Body of pancreas (tissue), 4 donors: ENCODE measurements around the gene ANKRD10. TPM values are rescaled to one million over a fixed set of nuclear protein-coding genes. Genes with fewer than 3 reads are reported as not detected.

ENCODE experiments used
- ATAC-seq: fragments of 150-250 bp; one replicate; pipeline ENCODE4 v1.9.1; 2016
- DNase-seq, 4 donors: peaks; one replicate each; pipeline ENCODE4 v3.0.0-alpha.2; 2019
- H3K27ac ChIP-seq, 4 donors: fragments of 200-600 bp; sonication (generic); 1 replicate in 3 of 4; 2 replicates in 1 of 4; pipeline versions ENCODE4 v1.5.1 to v1.6.1; 2016 to 2019; ENCODE audit warnings: mild to moderate bottlenecking in 1 of 4, mixed read lengths in 1 of 4, moderate library complexity in 1 of 4
- H3K27me3 ChIP-seq, 2 donors: fragments of 200-600 bp; sonication (generic); one replicate each; pipeline ENCODE4 v1.6.0; 2016; ENCODE audit warnings: mild to moderate bottlenecking in 1 of 2
- H3K36me3 ChIP-seq, 2 donors: fragments of 200-600 bp; sonication (generic); replicated peaks in 1 of 2; 2 replicates each; pipeline ENCODE4 v1.5.1; 2016; ENCODE audit warnings: low read depth in 2 of 2; ENCODE audit not compliant: insufficient read depth in 1 of 2
- H3K4me1 ChIP-seq: fragments of 200-600 bp; sonication (generic); one replicate; pipeline ENCODE4 v1.6.0; 2016
- H3K4me3 ChIP-seq, 2 donors: fragments of 200-600 bp; sonication (generic); 1 replicate in 1 of 2; 2 replicates in 1 of 2; pipeline ENCODE4 v1.5.1; 2016 to 2019
- H3K9me3 ChIP-seq, 3 donors: fragments of 200-600 bp; sonication (generic); 1 replicate in 2 of 3; 2 replicates in 1 of 3; pipeline ENCODE4 v1.5.1; 2016
- CTCF ChIP-seq, 7 experiments: fragments of 450-650 bp in 4 of 7; fragments of 200-600 bp in 3 of 7; sonication (generic) in 3 of 7; IDR thresholded peaks; one replicate each; pipeline ENCODE4 v1.5.1; 2016 to 2019; ENCODE audit warnings: antibody characterized with exemption in 7 of 7
- POLR2A ChIP-seq, 3 donors: fragments of 450-650 bp; IDR thresholded peaks; one replicate each; pipeline ENCODE4 v1.6.1; 2016; ENCODE audit warnings: antibody characterized with exemption in 3 of 3, mild to moderate bottlenecking in 2 of 3
- WGBS, 2 donors: methylation state at CpG; one replicate each; pipeline ENCODE4 v1.1.5; 2017; 5-methylcytosine and 5-hydroxymethylcytosine counted together
- intact Hi-C: fragments of 100-400 bp; cut with DNase I; formaldehyde crosslinking; loops from one replicate; pipeline ENCODE4 v1.15.1; 2023
- total RNA-seq, 2 donors: library from RNA; depleted of rRNA; stranded (reverse); fragments of >200 nt; gene quantifications; one replicate each; pipeline ENCODE4 v1.1.0, GENCODE V29; 2016

The ANKRD10 gene
- total RNA-seq, 2 donors from 2014 or later: 117 to 124 TPM

DNA sequence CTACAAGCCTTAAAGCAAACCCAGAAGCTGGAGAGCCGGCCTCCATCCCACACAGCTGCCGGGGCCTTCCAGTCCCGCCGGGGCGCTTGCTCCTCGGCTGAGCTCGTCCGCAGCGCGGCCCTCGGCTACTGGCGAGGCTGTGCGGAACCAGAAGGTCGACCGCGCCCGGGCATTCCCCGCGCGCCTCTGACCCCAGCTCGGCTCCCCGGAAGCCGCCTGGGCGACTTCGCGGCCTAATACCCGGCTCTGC is 863 bp downstream of the ANKRD10 start:
- H3K4me3 ChIP-seq: peak overlapping the region; percentile 65 to 87
- 0% methylated on average over 27 of the region's 27 CpGs; no CpG with 5 or more reads in 1 of the 2 donors for WGBS, 2 donors
- ATAC-seq: no peak
- no peaks in the 10 kb centered on the region for H3K9me3 ChIP-seq
- H3K4me1 ChIP-seq: peaks cover 49% of the 10 kb centered on the region
- H3K36me3 ChIP-seq: no peaks in the 10 kb centered on the region
- DNase-seq: no peak
- H3K27ac ChIP-seq: peak overlapping the region; percentile 99 to 100 (median 99)
- intact Hi-C loops: no loop called here
- H3K27me3 ChIP-seq: no peaks in the 10 kb centered on the region
- TF ChIP-seq CTCF (IDR thresholded peaks at IDR 0.05): no peak
- TF ChIP-seq POLR2A (IDR thresholded peaks at IDR 0.05): peak in 1 of 3 donors; percentile 38

- no peak for TF ChIP-seq POLR2A (IDR thresholded peaks at IDR 0.05)
- 1% methylated on average over 16 of the region's 16 CpGs for WGBS, 2 donors
- Histone ChIP-seq H3K27me3 (no peaks in the 10 kb centered on the region), H3K36me3 (no peaks in the 10 kb centered on the region), H3K4me1 (peaks cover 54% of the 10 kb centered on the region), H3K27ac (peak overlapping the region; percentile 99 to 100 (median 99)), H3K4me3 (peak overlapping the region; percentile 65 to 87), H3K9me3 (no peaks in the 10 kb centered on the region)
- intact Hi-C loops: no loop called here
- DNase-seq (peak; percentile 38 to 62 (median 50)), ATAC-seq (no peak)
Observed at GRCh38 chr13:110913322-110914080, 1.4 kb downstream of the ANKRD10 start.

GRCh38 chr13:110912651-110913051 is 2.2 kb downstream of the ANKRD10 start:
- intact Hi-C loops: no loop called here
- no peak for ATAC-seq

DNA sequence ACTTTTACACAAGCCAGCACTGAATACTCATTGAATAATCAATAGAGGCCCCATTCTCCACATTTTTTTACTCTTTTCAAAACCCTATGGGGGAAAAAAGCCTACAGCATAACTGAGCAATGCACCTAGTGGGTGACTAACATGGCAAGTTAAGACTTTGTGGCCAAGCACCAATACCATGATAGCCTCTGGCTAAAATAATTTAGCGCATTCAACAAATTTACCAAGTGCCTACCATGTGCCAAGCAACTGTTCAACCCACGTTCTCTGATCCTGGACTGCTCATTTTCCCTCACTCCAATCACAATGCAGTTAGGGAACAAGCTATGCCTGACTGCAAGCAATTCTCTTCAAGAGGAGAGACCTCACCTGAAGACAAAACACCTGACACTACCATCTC is 3.0 kb downstream of the ANKRD10 start:
- intact Hi-C loops: no loop called here
- Histone ChIP-seq H3K4me1 (peaks cover 68% of the 10 kb centered on the region), H3K27me3 (no peaks in the 10 kb centered on the region), H3K9me3 (no peaks in the 10 kb centered on the region), H3K36me3 (no peaks in the 10 kb centered on the region), H3K4me3 (no peak overlapping the region), H3K27ac (peak overlapping the region in 2 of 4 donors; percentile 99)
- DNase-seq (no peak), ATAC-seq (no peak)
- TF ChIP-seq POLR2A (IDR thresholded peaks at IDR 0.05) (no peak), CTCF (IDR thresholded peaks at IDR 0.05) (no peak)
- 59 to 62% methylated on average over 2 of the region's 2 CpGs for WGBS, 2 donors

More at GRCh38 chr13:110912651-110913051, 2.2 kb downstream of the ANKRD10 start:
- Histone ChIP-seq H3K4me3 (no peak overlapping the region), H3K4me1 (peaks cover 63% of the 10 kb centered on the region), H3K27me3 (no peaks in the 10 kb centered on the region), H3K36me3 (no peaks in the 10 kb centered on the region), H3K27ac (peak overlapping the region in 3 of 4 donors; percentile 99 to 100 (median 99)), H3K9me3 (no peaks in the 10 kb centered on the region)
- no peak for TF ChIP-seq POLR2A (IDR thresholded peaks at IDR 0.05)
- WGBS, 2 donors: 5 to 9% methylated on average over 10 of the region's 10 CpGs
- peak in 2 of 4 donors; percentile 25 to 29 for DNase-seq

GRCh38 chr13:110910013-110910890 is 4.6 kb downstream of the ANKRD10 start:
- Histone ChIP-seq H3K4me3 (no peak overlapping the region), H3K9me3 (no peaks in the 10 kb centered on the region), H3K27ac (peak overlapping the region in 3 of 4 donors; percentile 8 to 99 (median 80)), H3K27me3 (no peaks in the 10 kb centered on the region), H3K4me1 (peaks cover 73% of the 10 kb centered on the region), H3K36me3 (no peaks in the 10 kb centered on the region)
- DNase-seq (peak in 2 of 4 donors; percentile 46 to 63), ATAC-seq (no peak)
- intact Hi-C loops: no loop called here
- 53 to 60% methylated on average over 14 of the region's 14 CpGs for WGBS, 2 donors
- no peak for TF ChIP-seq CTCF (IDR thresholded peaks at IDR 0.05)
- no peak for TF ChIP-seq POLR2A (IDR thresholded peaks at IDR 0.05)
